Measurements from ENCODE around the gene RBFA. TPM values are rescaled to one million over a fixed set of nuclear protein-coding genes. Genes with fewer than 3 reads are reported as not detected.
"Not testable (repeated sequence)": the region's sequence is repeated elsewhere in the genome, so short reads cannot be mapped to it uniquely, and the experiment has no call there.

The RBFA gene, protein sequence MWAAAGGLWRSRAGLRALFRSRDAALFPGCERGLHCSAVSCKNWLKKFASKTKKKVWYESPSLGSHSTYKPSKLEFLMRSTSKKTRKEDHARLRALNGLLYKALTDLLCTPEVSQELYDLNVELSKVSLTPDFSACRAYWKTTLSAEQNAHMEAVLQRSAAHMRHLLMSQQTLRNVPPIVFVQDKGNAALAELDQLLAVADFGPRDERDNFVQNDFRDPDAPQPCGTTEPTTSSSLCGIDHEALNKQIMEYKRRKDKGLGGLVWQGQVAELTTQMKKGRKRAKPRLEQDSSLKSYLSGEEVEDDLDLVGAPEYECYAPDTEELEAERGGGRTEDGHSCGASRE
- polyA plus RNA-seq (2012; ENCODE audit: insufficient read depth, insufficient read length), result 64.9 TPM

DNA sequence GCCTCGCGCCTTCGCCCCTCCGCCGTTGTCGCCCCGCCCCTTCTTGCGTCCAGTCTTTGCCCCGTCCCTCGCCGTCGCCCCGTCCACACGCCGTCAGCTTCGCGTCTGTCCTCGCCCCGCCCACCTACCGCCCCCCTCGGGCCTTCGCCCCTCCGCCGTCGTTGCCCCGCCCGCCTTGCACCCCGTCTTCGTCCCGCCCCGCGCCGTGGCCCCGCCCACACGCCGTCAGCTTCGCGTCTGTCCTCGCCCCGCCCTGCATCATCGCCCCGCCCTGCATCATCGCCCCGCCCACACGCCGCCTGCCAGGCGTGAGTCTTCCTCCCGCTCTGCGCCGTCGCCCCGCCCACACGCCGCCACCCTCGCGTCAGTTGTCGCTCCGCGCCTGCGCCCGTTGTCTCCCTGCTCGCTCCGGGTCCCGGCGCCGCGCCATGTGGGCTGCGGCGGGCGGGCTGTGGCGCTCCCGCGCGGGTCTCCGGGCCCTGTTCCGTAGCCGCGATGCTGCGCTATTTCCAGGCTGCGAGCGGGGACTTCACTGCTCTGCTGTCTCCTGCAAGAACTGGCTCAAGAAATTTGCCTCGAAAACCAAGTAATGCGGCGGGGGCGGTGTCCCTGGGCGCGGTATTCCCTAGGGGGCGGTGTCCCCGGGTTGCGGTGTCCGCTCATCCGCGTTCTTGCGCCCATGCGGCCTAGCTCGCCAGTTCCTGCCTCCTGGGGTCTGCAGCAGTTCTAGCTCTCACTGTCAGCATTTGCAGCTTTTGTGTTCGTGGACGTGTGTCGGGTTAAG is at the start of gene RBFA:
Gene RBFA, plus strand, starts transcription at position 367 of the 784 bp plus-strand sequence. Its CDS starts 62 bp downstream, at position 429.
- DNase-seq (ENCODE audit: low read depth, low spot score), result peak; percentile 92
- H3K4me3 ChIP-seq (ENCODE audit: low read length), result peak within 1 kb of the TSS; percentile 93

DNA sequence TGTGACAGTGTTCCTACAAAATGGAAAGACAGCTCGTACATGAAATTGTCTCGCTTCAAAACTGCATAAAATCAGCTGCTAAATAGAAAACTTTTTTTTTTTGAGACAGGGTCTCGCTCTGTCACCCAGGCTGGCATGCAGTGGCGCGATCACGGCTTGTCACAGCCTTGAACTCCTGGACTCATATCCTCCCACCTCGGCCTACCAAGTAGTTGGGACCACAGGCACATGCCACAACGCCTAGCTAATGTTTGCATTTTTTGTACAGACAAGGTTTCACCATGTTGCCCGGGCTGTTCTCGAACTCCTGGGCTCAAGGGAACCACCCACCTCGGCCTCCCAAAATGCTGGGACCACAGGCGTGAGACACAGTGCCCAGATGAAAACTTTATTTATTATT is 49.1 kb upstream of the RBFA start:
- no peak for DNase-seq (ENCODE audit: low read depth, low spot score)
- H3K4me3 ChIP-seq (ENCODE audit: low read length), result no peak overlapping the region

DNA sequence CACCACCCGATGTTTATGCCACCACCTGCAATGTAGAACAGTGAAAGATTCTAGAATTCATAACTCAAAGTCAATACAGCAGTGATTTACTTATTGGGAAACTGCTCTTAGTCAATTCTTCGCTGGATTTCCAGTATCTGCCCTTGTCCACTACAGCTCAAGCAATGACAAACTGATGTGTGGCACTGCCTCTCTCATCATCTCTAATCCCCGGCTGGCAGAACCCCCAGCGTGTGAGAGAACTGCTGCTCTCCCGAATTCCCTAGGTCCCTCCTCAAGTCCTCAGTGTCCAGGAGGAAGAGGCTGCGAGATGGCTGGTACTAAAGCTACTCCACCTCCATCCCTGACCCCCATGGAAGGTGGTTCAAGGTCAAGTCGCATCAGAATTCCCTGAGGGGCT is 47.5 kb upstream of the RBFA start:
- peak overlapping the region; percentile 91 for H3K4me3 ChIP-seq (ENCODE audit: low read length)
- no peak for DNase-seq (ENCODE audit: low read depth, low spot score)

DNA sequence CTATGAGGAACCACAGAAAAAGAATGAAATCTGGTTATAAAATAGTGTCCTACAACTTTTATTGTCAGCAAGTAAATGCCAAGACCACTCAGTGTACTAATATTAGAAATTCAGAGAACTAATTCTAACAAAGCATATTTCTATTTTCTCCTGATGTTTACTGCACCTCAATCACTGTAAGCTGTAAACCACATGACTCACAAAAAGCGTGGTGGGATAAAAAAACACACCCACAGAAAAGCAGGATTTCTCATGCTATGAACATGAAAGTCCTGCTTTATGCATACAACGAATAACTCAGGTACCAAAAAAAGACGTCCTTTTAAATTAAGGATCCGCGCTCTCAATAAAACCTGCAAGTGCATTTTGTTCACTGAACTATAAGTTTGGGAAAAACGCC is 46.7 kb upstream of the RBFA start:
- H3K4me3 ChIP-seq (ENCODE audit: low read length), result peak overlapping the region; percentile 91
- DNase-seq (ENCODE audit: low read depth, low spot score), result no peak

DNA sequence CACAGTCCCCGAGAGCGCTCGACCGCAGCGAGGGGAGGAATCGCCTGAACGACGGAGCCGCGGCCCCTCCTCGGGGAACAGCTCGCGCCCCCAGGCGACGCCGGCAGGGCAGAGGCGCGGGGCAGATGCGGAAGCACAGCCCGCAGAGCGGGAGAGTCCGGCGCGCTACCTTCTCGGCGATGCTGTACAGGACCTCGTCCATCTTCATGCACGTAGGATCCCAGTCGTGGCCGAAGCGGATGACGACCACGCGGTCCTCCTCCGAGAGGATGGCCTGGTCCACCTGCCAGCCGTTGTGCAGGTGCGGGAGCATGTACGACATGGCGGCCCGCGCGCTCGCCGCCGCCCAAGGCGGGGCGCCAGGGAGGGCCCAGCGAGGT is 46.2 kb upstream of the RBFA start:
- peak overlapping the region; percentile 91 for H3K4me3 ChIP-seq (ENCODE audit: low read length)
- DNase-seq (ENCODE audit: low read depth, low spot score), result peak; percentile 24

DNA sequence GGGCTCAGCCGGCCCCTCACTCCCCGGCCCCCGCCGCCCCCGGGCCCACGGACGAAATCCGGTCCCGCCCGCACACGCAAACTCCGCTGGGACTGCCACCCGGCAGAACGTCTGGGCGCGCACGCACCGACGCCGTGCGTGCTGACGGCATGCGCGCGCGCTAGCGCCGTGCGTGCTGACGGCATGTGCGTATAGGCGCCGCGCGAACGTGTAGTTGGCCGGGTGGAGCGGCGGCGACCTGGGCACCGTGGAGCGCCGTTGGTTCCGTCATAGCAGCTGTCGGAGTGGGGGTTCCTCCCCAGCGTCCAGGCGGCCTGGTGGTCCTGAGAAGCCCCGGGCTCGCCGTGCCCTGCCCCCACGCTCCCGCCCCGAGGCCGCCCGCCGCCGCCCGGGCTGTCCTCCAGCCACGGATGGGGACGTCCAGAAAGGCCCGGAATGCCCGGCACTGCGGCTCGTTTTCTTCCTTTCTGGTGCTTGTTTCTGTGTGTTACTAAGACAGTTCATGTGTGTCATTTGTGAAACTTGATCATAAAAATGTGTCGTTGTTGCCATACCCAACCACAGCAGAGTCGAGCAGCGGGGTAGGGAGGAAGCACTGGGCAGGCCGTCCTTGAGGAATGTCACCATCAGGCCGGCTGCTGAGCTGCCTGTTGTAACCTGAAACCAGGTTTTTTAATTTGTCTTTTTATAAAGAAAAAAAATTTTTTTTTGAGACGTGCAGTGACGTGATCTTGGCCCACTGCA is 45.6 kb upstream of the RBFA start, which contains the start of gene TXNL4A:
Gene TXNL4A, minus strand, starts transcription at position 113 of the 744 bp plus-strand sequence. CDS start 171 bp downstream, outside the sequence.
- peak; percentile 85 for DNase-seq (ENCODE audit: low read depth, low spot score)

DNA sequence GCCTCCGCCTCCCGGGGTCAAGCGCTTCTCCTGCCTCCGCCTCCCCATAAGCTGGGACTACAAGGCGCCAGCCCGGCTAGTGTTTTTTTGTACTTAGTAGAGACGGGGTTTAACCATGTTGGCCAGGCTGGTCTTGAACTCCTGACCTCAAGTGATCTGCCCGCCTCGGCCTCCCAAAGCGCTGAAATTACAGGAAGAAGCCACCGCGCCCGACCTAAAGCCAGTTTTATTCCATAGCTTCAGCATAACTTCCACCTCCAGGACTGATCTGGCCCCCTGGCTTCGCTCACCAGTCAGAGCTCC is 45.1 kb upstream of the RBFA start:
- DNase-seq (ENCODE audit: low read depth, low spot score), result no peak
- peak overlapping the region; percentile 91 for H3K4me3 ChIP-seq (ENCODE audit: low read length)

More for the DNA sequence above, 45.6 kb upstream of the RBFA start, which contains the start of gene TXNL4A:
- H3K4me3 ChIP-seq (ENCODE audit: low read length), result peak within 1 kb of the TSS; percentile 91

DNA sequence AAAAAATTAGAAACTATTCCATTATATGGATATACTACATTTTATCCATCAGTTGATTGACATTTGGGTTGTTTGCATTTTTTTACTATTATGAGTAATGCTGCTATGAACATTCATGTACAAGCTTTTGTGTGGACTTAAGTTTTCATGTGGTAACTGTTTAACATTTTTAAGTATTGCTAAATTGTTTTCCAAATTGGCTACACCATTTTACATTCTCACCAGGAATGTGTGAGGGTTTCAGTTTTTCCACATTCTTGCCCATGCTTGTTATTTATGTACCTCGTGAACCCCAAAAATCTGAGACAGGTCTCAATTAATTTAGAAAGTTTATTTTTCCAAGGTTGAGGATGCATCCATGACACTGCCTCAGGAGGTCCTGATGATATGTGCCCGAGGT is 42.7 kb upstream of the RBFA start:
- no peak for DNase-seq (ENCODE audit: low read depth, low spot score)
- no peak overlapping the region for H3K4me3 ChIP-seq (ENCODE audit: low read length)

DNA sequence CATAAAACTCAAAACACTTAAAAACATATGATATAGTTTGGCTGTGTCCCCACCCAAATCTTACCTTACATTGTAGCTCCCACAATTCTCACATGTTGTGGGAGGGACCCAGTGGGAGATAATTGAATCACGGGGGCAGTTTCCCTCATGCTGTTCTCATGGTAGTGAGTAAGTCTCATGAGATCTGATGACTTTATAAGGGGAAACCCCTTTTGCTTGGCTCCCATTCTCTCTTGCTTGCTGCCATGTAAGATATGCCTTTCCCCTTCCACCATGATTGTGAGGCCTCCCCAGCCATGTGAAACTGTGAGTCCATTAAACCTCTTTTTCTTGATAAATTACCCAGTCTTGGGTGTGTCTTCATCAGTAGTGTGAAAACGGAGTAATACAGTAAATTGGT is 34.5 kb upstream of the RBFA start:
- not testable (repeated sequence) for H3K4me3 ChIP-seq (ENCODE audit: low read length); DNase-seq (ENCODE audit: low read depth, low spot score)

DNA sequence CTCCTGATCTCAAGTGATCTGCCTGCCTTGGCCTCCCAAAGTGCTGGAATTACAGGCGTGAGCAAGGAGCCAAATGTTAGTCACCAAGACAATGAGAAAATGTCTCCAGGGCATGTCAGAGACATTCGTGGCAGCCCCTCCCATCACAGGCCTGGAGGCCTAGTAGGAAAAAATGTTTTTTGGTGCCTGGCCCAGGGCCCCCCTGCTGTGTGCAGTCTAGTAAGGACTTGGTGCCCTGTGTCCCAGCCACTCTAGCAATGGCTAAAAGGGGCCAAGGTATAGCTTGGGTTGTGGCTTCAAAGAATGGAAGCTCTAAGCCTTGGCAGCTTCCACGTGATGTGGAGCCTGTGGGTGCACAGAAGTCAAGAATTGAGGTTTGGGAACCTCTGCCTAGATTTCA is 33.4 kb upstream of the RBFA start:
- no peak overlapping the region for H3K4me3 ChIP-seq (ENCODE audit: low read length)
- no peak for DNase-seq (ENCODE audit: low read depth, low spot score)

DNA sequence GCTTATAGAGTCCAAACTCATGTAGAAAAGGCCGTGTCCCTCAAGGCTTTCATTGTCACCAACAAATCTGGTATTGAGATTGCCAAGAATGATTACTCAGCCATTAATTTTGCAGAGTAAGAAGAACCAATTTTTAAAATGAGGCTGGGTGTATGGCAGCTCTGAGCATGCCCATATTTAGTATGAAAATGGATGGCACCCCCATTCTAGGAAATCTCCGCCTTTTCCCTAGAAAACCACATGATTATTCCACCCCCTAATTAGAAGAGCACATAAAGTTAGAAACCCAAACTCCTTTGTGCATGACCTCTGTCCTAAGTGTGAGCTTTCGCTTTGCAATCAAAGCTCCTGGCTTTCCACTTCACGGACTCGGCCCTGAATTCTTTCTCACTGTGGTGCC is 31.8 kb upstream of the RBFA start:
- no peak for DNase-seq (ENCODE audit: low read depth, low spot score)
- H3K4me3 ChIP-seq (ENCODE audit: low read length), result no peak overlapping the region

DNA sequence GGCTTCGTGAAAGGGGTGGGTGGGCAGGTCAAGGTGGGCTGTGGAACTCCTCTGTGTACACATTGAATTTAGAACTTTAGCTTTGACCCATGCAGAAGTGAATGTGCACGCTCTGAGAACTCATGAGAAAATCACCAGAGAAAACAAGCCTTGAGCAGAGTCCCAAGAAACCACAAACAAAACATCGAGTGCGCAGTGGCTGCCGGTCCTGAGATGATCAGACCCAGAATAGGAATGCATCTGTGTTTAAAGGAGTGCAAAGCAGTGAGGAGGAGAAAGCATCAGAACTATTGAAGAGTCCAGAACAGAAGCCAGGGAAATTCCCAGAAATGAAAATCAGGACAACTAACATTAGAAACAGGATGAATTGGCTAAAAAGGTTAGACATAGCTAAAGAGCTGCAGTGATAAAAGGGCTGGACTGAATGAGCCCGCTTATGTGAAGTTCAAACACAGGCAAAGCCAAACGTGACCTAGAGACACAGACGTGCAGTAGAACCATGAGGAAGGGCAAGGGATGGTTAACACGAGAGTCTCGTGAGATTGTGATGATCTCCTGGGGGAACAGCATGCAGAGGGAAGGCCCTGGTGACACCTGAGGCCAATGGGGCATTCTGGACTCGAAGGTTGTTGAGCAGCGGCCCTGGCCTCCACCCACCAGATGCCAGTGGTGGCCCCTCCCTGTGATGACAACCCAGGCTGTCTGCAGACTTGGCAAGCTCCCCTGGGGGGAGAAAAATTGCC is 29.5 kb upstream of the RBFA start:
- no peak overlapping the region for H3K4me3 ChIP-seq (ENCODE audit: low read length)
- DNase-seq (ENCODE audit: low read depth, low spot score), result no peak

DNA sequence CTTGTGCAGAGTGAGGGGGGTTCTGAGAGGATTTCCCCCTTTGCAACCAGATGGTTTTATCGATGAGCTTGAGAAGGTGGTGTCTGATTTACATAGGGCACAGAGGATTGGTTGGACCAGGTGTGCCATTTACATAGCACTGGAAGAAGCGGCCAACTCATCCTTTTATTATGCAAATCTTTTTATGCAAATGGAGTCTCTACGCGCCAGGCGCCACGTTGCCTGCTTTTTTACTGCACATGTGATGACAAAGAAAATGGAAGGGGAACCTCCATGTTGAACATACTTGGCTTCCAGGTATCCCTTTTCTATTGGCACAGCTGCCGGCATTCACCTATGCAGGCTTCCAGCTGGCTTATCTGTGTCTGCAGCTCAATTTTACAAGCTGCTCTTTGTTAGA is 27.5 kb upstream of the RBFA start:
- no peak for DNase-seq (ENCODE audit: low read depth, low spot score)
- H3K4me3 ChIP-seq (ENCODE audit: low read length), result no peak overlapping the region

DNA sequence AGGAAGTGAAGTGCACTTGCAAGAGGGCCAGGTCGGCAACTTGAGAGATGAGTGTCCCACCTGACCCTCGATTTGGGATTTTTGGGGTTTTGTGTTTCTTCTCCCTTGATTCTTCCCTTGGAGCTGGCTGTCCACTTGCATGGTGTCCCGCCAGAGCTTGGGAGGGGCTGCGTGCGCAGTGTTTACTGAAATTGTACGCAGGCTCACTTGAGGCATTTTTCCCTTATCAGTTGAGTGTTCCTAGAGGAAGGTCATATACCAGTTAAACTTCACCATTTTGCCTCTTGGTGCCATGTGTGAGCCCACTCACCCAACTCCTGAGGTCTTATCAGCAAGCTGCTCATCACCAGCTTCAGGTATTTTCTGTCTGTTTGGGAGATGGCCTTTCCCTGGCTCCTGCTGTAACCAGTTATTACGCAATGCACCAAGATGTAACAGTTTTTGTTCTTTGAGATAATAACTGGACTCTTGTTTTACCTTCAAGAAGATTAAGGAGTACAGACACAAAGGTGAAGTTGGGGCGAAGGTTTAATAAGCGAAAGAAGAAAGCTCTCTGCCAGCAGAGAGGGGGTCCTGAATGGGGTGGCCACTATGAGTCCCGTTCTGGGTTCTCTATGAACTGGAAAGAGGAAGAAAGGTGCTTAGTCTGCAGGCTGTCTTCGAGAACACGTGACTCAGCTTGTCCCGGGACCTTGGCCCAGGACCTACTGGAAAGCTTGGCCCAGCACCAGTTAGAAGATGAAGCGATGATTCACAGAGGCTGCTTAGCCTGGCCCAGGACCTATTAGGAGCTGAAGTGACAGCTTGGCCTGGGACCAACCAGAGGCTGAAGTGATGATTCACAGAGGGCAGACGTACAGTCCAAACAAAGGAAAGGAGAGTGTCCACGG is 24.3 kb upstream of the RBFA start:
- no peak for DNase-seq (ENCODE audit: low read depth, low spot score)
- H3K4me3 ChIP-seq (ENCODE audit: low read length), result no peak overlapping the region

DNA sequence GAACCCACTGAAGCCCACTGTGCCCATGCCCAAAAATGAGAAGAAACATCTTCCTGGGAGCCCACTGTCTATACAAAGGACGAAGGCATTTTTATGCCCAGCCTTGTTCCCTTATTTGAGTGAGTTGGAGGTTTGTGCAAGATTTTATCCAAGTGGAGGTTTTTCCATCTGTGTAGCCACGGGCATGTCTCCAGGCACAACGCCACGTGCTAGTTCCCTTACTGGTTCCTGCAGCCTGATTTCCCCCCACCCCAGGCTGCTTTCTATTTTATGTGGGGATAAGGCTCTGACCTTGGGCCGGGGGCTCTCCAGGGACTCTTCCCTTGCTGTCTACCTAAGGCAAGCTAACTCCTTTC is 23.7 kb upstream of the RBFA start:
- no peak overlapping the region for H3K4me3 ChIP-seq (ENCODE audit: low read length)
- DNase-seq (ENCODE audit: low read depth, low spot score), result no peak

DNA sequence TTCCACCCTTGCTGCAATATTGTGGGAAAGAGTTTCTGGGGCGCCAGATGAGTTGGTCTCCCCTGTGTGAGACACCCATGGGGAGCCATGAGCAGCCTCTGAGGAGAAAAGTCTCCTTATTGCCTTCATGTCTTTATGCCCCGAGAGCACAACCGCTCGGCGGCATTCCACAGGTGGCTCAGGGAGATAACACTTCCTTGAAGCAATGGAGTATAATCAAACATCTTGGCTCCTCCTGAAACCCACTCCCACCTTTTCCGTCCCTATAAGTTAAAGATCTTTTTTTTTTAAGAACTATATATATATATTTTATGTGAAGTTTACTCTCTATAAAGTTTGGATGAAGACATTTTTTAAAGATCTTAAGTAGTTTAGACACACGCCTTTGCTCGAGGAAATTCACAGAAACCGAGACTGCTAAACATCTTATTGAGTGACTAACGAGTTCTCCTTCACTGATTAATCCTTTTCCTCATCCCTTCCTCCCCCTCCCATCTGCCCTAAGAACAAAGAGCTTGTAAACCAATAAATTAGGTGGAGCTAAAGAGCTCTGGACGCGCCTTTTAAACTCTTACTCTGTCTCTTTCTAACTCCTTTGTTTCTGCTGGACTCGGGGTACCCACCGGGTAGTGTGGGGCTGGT is 22.6 kb upstream of the RBFA start:
- not testable (repeated sequence) for DNase-seq (ENCODE audit: low read depth, low spot score); H3K4me3 ChIP-seq (ENCODE audit: low read length)

DNA sequence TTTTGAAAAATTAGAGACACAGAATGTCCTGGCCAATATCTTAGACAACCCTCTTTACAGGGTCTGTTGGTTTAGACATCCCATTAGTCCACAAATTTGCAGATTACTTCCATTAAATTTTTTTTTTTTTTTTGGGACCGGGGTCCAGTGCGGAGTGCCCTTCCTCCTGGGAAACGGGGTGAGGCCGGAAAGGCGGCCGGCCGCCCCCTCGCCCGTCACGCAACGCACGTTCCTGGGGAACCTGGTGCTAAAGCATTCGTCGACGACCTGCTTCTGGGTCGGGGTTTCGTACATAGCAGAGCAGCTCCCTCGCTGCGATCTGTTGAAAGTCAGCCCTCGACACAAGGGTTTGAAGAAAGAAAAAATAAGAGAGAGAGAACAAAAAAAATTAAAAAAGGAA is 21.5 kb upstream of the RBFA start:
- H3K4me3 ChIP-seq (ENCODE audit: low read length), result no peak overlapping the region
- no peak for DNase-seq (ENCODE audit: low read depth, low spot score)

DNA sequence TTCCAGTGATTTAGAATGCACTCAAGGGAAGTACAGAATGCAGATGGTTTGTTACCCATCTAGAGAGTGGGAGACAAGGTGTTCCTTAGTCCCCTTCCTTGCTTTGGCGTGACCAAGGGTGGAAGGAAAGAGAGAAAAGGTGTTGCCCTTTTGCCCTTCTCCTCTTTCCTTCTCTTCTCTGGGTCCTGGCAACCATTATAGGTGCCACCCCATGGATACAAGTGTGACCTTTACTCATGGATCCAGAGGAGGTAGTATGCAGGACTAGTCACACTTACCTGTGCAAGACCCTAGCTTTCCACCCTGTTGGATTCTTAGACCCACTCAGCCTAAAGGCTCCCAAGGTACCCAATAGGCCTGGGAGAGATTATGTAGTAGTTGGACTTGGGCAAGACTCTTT is 11.6 kb upstream of the RBFA start:
- DNase-seq (ENCODE audit: low read depth, low spot score), result no peak

More for the DNA sequence above, 11.6 kb upstream of the RBFA start:
- H3K4me3 ChIP-seq (ENCODE audit: low read length), result no peak overlapping the region
